Stimulated activated CD4-positive, alpha-beta T cell treated with anti-CD3 and anti-CD28 coated beads, Interleukin-15, amount 100 ng/mL, for 24 hours (primary cell): ENCODE measurements around the gene SPDYE2.
"Not testable (repeated sequence)": the region's sequence is repeated elsewhere in the genome, so short reads cannot be mapped to it uniquely, and the experiment has no call there.

Source experiments
- DNase-seq: peaks from one replicate; pipeline ENCODE4 v3.0.0-alpha.2; 2020

SPDYE2 gene

GRCh38 chr7:102606848-102607247 lies 55.8 kb downstream of the SPDYE2 start:
- DNase-seq, result not testable (repeated sequence)

DNA sequence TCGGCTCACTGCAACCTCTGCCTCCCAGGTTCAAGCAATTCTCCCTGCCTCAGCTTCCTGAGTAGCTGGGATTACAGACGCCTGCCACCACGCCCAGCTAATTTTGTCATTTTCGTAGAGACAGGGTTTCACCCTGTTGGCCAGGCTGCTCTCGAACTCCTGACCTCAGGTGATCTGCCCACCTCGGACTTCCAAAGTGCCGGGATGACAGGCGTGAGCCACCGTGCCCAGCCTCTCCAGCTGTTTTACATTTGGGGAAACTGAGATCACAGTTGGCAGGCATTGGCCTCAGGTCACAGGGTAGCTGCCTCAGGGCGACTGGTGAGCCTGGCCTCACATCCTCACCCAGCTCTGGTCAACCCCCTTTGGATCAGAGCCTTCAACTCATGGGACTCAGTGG lies 58.7 kb downstream of the SPDYE2 start:
- not testable (repeated sequence) for DNase-seq

DNA sequence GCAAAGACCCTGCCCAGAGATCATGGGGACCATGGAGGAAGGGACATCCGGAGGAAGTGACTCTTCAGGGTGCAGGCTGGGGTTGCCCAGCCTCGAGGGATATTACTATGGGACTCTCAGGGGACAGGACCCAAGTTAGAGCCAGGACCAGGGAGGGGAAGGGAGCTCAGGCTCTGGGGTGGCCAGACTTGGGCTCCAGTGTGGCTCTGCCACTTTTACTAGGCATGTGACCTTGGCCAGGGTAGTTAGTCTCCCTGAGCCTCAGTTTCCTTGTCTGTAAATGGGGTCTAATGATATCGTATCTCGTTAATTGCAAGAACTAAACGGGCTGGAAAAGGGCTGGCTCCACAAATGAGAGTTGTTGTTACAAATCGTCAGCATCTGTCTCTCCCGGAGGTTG lies 59.4 kb downstream of the SPDYE2 start:
- DNase-seq, result not testable (repeated sequence)

DNA sequence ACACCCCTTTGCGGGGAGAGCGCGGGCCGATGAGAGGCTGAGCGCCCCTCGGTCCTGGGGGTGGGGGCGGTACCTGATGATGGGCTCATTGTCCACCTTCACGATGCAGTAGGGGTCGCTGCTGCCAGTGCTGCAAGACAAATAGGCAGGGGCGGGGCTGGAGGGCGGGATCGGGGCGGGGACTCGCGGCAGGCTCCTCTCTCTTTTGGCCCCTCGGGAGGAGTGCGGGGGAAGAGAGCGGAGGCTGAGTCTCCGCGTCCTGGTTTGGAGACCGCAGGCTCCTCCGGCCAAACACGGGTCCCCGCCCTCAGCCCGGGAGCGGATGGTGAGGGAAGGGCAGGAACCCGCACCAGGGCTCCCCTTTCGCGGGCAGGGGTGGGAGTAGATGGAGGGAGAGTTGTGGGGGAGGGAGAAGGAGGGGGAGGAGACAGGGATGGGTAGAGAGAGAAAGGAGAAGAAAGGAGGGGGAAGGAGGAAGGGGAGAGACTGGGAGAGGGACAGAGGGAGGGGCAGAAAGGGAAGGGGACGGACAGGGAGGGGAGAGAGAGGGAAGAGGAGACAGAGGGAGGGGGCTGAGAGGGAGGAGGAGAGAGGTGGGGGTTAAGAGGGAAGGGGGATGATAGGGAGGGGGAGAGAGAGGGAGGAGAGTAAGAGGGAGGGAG lies 60.1 kb downstream of the SPDYE2 start:
- DNase-seq, result not testable (repeated sequence)

GRCh38 chr7:102611675-102612325 lies 60.8 kb downstream of the SPDYE2 start:
- DNase-seq, result not testable (repeated sequence)
